Stomach smooth muscle (tissue), 2 donors: ENCODE results near the gene ITM2B.

Experiments
- H3K27ac ChIP-seq: one replicate; pipeline ENCODE4 v1.7.0; 2013; ENCODE audit warnings: mild to moderate bottlenecking, low read length, inconsistent platforms
- H3K27me3 ChIP-seq, 2 donors: one replicate each; pipeline ENCODE4 v1.7.0; 2013; ENCODE audit warnings: low read length in 2 of 2; ENCODE audit not compliant: insufficient read depth in 2 of 2, control insufficient read depth in 1 of 2
- H3K36me3 ChIP-seq, 2 donors: one replicate each; pipeline ENCODE4 v1.7.0; 2013; ENCODE audit warnings: low read length in 2 of 2; ENCODE audit not compliant: control insufficient read depth in 2 of 2, insufficient read depth in 2 of 2
- H3K4me1 ChIP-seq: one replicate; pipeline ENCODE4 v1.7.0; 2013; ENCODE audit warnings: low read length; ENCODE audit not compliant: control insufficient read depth, insufficient read depth
- H3K4me3 ChIP-seq, 2 donors: one replicate each; pipeline ENCODE4 v1.7.0; 2013; ENCODE audit warnings: low read length in 2 of 2
- H3K9ac ChIP-seq, 2 donors: one replicate each; pipeline ENCODE4 v1.7.0; 2013; ENCODE audit warnings: low read length in 2 of 2, mild to moderate bottlenecking in 1 of 2
- H3K9me3 ChIP-seq, 2 donors: one replicate each; pipeline ENCODE4 v1.7.0; 2013; ENCODE audit warnings: low read length in 2 of 2; ENCODE audit not compliant: control insufficient read depth in 2 of 2
- donor health status: healthy.
- donor health status: Pancreatic carcinoma.

The ITM2B gene

GRCh38 chr13:48260970-48261369 is 28.0 kb downstream of the ITM2B start:
- H3K4me1 ChIP-seq = no peaks in the 10 kb centered on the region
- H3K9ac ChIP-seq = no peak overlapping the region
- no peaks in the 10 kb centered on the region for H3K9me3 ChIP-seq
- peaks cover 26 to 55% of the 10 kb centered on the region in 2 donors for H3K36me3 ChIP-seq
- H3K4me3 ChIP-seq = no peak overlapping the region
- H3K27me3 ChIP-seq = no peaks in the 10 kb centered on the region
- no peak overlapping the region for H3K27ac ChIP-seq

- peaks cover 25 to 42% of the 10 kb centered on the region in 2 donors for H3K36me3 ChIP-seq
- no peaks in the 10 kb centered on the region for H3K9me3 ChIP-seq
- no peaks in the 10 kb centered on the region for H3K4me1 ChIP-seq
- H3K9ac ChIP-seq = no peak overlapping the region
- no peak overlapping the region for H3K4me3 ChIP-seq
- no peaks in the 10 kb centered on the region for H3K27me3 ChIP-seq
- no peak overlapping the region for H3K27ac ChIP-seq
Observed at GRCh38 chr13:48263196-48263595, 30.2 kb downstream of the ITM2B start.

- H3K27me3 ChIP-seq = no peaks in the 10 kb centered on the region
- no peaks in the 10 kb centered on the region for H3K9me3 ChIP-seq
- peaks cover 23 to 36% of the 10 kb centered on the region in 2 donors for H3K36me3 ChIP-seq
- H3K27ac ChIP-seq = no peak overlapping the region
- no peaks in the 10 kb centered on the region for H3K4me1 ChIP-seq
- no peak overlapping the region for H3K4me3 ChIP-seq
- no peak overlapping the region for H3K9ac ChIP-seq
Observed at GRCh38 chr13:48264058-48264457, 31.1 kb downstream of the ITM2B start.

GRCh38 chr13:48265217-48265815 is 32.3 kb downstream of the ITM2B start:
- H3K4me3 ChIP-seq = no peak overlapping the region
- H3K9me3 ChIP-seq = no peaks in the 10 kb centered on the region
- H3K27me3 ChIP-seq = no peaks in the 10 kb centered on the region
- no peak overlapping the region for H3K27ac ChIP-seq
- H3K36me3 ChIP-seq = peaks cover 18 to 36% of the 10 kb centered on the region in 2 donors
- no peaks in the 10 kb centered on the region for H3K4me1 ChIP-seq
- H3K9ac ChIP-seq = no peak overlapping the region

GRCh38 chr13:48266150-48266549 is 33.1 kb downstream of the ITM2B start:
- Histone ChIP-seq H3K9me3 (no peaks in the 10 kb centered on the region), H3K4me1 (no peaks in the 10 kb centered on the region), H3K36me3 (peaks cover 18 to 33% of the 10 kb centered on the region in 2 donors), H3K9ac (no peak overlapping the region), H3K27me3 (no peaks in the 10 kb centered on the region), H3K27ac (no peak overlapping the region), H3K4me3 (no peak overlapping the region)

GRCh38 chr13:48266701-48267639 is 34.0 kb downstream of the ITM2B start:
- Histone ChIP-seq H3K27ac (no peak overlapping the region), H3K9me3 (no peaks in the 10 kb centered on the region), H3K9ac (no peak overlapping the region), H3K36me3 (peaks cover 18 to 30% of the 10 kb centered on the region in 2 donors), H3K4me1 (no peaks in the 10 kb centered on the region), H3K27me3 (no peaks in the 10 kb centered on the region), H3K4me3 (no peak overlapping the region)

GRCh38 chr13:48268019-48268418 is 35.0 kb downstream of the ITM2B start:
- Histone ChIP-seq H3K9me3 (no peaks in the 10 kb centered on the region), H3K9ac (no peak overlapping the region), H3K27me3 (no peaks in the 10 kb centered on the region), H3K27ac (no peak overlapping the region), H3K4me3 (no peak overlapping the region), H3K36me3 (peaks cover 16 to 25% of the 10 kb centered on the region in 2 donors), H3K4me1 (no peaks in the 10 kb centered on the region)

- no peaks in the 10 kb centered on the region for H3K27me3 ChIP-seq
- peaks cover 0 to 11% of the 10 kb centered on the region in 2 donors for H3K36me3 ChIP-seq
- no peaks in the 10 kb centered on the region for H3K4me1 ChIP-seq
- no peak overlapping the region for H3K27ac ChIP-seq
- no peak overlapping the region for H3K9ac ChIP-seq
- no peaks in the 10 kb centered on the region for H3K9me3 ChIP-seq
- no peak overlapping the region for H3K4me3 ChIP-seq
Observed at GRCh38 chr13:48273346-48273745, 40.3 kb downstream of the ITM2B start.

GRCh38 chr13:48275507-48275906 is 42.5 kb downstream of the ITM2B start:
- Histone ChIP-seq H3K36me3 (peaks cover 0 to 4% of the 10 kb centered on the region in 2 donors), H3K4me3 (no peak overlapping the region), H3K9ac (no peak overlapping the region), H3K27me3 (no peaks in the 10 kb centered on the region), H3K9me3 (no peaks in the 10 kb centered on the region), H3K27ac (no peak overlapping the region), H3K4me1 (no peaks in the 10 kb centered on the region)

GRCh38 chr13:48278806-48279205 is 45.8 kb downstream of the ITM2B start:
- H3K4me3 ChIP-seq = no peak overlapping the region
- H3K27me3 ChIP-seq = no peaks in the 10 kb centered on the region
- no peaks in the 10 kb centered on the region for H3K9me3 ChIP-seq
- H3K36me3 ChIP-seq = peaks cover 0 to 4% of the 10 kb centered on the region in 2 donors
- no peak overlapping the region for H3K27ac ChIP-seq
- no peaks in the 10 kb centered on the region for H3K4me1 ChIP-seq
- no peak overlapping the region for H3K9ac ChIP-seq

- Histone ChIP-seq H3K27me3 (no peaks in the 10 kb centered on the region), H3K27ac (no peak overlapping the region), H3K4me1 (no peaks in the 10 kb centered on the region), H3K36me3 (no peaks in the 10 kb centered on the region), H3K9me3 (no peaks in the 10 kb centered on the region), H3K9ac (no peak overlapping the region), H3K4me3 (no peak overlapping the region)
Observed at GRCh38 chr13:48281556-48281955, 48.5 kb downstream of the ITM2B start.
